HUES48 (cell line): Measurements from ENCODE around the gene TOP2A.

Experiments used
- H3K27ac ChIP-seq: one replicate; pipeline ENCODE4 v1.7.0; 2013; ENCODE audit warnings: low read depth, low read length, inconsistent platforms
- H3K27me3 ChIP-seq: 2 replicates; pipeline ENCODE4 v1.6.1; 2013; ENCODE audit warnings: mild to moderate bottlenecking, low read length; ENCODE audit not compliant: control insufficient read depth, insufficient read depth
- H3K36me3 ChIP-seq: 2 replicates; pipeline ENCODE4 v1.6.1; 2013; ENCODE audit warnings: low read length; ENCODE audit not compliant: control insufficient read depth, insufficient read depth
- H3K4me1 ChIP-seq: 2 replicates; pipeline ENCODE4 v1.6.1; 2013; ENCODE audit warnings: mild to moderate bottlenecking, low read length; ENCODE audit not compliant: control insufficient read depth, insufficient read depth
- H3K4me3 ChIP-seq: 2 replicates; pipeline ENCODE4 v1.5.1; 2013; ENCODE audit warnings: mild to moderate bottlenecking, low read depth, low read length
- H3K9ac ChIP-seq: 2 replicates; pipeline ENCODE4 v1.6.1; 2013; ENCODE audit warnings: mild to moderate bottlenecking, low read depth, low read length, moderate library complexity
- H3K9me3 ChIP-seq: 2 replicates; pipeline ENCODE4 v1.6.1; 2013; ENCODE audit warnings: low read length; ENCODE audit not compliant: control insufficient read depth, insufficient read depth

The TOP2A gene

GRCh38 chr17:40459636-40460603 lies 42.2 kb upstream of the TOP2A start:
- Histone ChIP-seq H3K9me3 (no peaks in the 10 kb centered on the region), H3K27me3 (no peaks in the 10 kb centered on the region), H3K27ac (no peak overlapping the region), H3K4me3 (no peak overlapping the region), H3K9ac (no peak overlapping the region), H3K4me1 (peaks cover 24% of the 10 kb centered on the region), H3K36me3 (peaks cover 26% of the 10 kb centered on the region)

- Histone ChIP-seq H3K9ac (no peak overlapping the region), H3K4me1 (peaks cover 24% of the 10 kb centered on the region), H3K4me3 (no peak overlapping the region), H3K9me3 (no peaks in the 10 kb centered on the region), H3K27ac (no peak overlapping the region), H3K27me3 (no peaks in the 10 kb centered on the region), H3K36me3 (peaks cover 35% of the 10 kb centered on the region)
Observed at GRCh38 chr17:40458851-40459482, 41.3 kb upstream of the TOP2A start.

GRCh38 chr17:40457964-40458791 lies 40.5 kb upstream of the TOP2A start:
- H3K4me1 ChIP-seq, result peaks cover 21% of the 10 kb centered on the region
- no peak overlapping the region for H3K9ac ChIP-seq
- no peak overlapping the region for H3K27ac ChIP-seq
- H3K4me3 ChIP-seq, result no peak overlapping the region
- H3K27me3 ChIP-seq, result no peaks in the 10 kb centered on the region
- peaks cover 43% of the 10 kb centered on the region for H3K36me3 ChIP-seq
- no peaks in the 10 kb centered on the region for H3K9me3 ChIP-seq

GRCh38 chr17:40457369-40457768 lies 39.7 kb upstream of the TOP2A start:
- Histone ChIP-seq H3K4me3 (no peak overlapping the region), H3K4me1 (peaks cover 13% of the 10 kb centered on the region), H3K27ac (no peak overlapping the region)

GRCh38 chr17:40456396-40456951 lies 38.8 kb upstream of the TOP2A start:
- H3K36me3 ChIP-seq, result peaks cover 55% of the 10 kb centered on the region
- H3K4me1 ChIP-seq, result peaks cover 10% of the 10 kb centered on the region
- no peak overlapping the region for H3K27ac ChIP-seq
- no peaks in the 10 kb centered on the region for H3K9me3 ChIP-seq
- no peaks in the 10 kb centered on the region for H3K27me3 ChIP-seq
- H3K9ac ChIP-seq, result no peak overlapping the region
- H3K4me3 ChIP-seq, result no peak overlapping the region

More at GRCh38 chr17:40457369-40457768, 39.7 kb upstream of the TOP2A start:
- H3K9ac ChIP-seq, result no peak overlapping the region
- H3K36me3 ChIP-seq, result peaks cover 49% of the 10 kb centered on the region
- no peaks in the 10 kb centered on the region for H3K27me3 ChIP-seq
- no peaks in the 10 kb centered on the region for H3K9me3 ChIP-seq

GRCh38 chr17:40454613-40454995 lies 36.9 kb upstream of the TOP2A start:
- peaks cover 55% of the 10 kb centered on the region for H3K36me3 ChIP-seq
- no peak overlapping the region for H3K9ac ChIP-seq
- H3K27ac ChIP-seq, result no peak overlapping the region
- no peaks in the 10 kb centered on the region for H3K9me3 ChIP-seq
- H3K27me3 ChIP-seq, result no peaks in the 10 kb centered on the region
- no peak overlapping the region for H3K4me3 ChIP-seq
- peaks cover 10% of the 10 kb centered on the region for H3K4me1 ChIP-seq

GRCh38 chr17:40453881-40454612 lies 36.4 kb upstream of the TOP2A start:
- H3K4me1 ChIP-seq, result peaks cover 10% of the 10 kb centered on the region
- H3K27me3 ChIP-seq, result no peaks in the 10 kb centered on the region
- no peaks in the 10 kb centered on the region for H3K9me3 ChIP-seq
- H3K27ac ChIP-seq, result no peak overlapping the region
- H3K9ac ChIP-seq, result no peak overlapping the region
- H3K4me3 ChIP-seq, result no peak overlapping the region
- H3K36me3 ChIP-seq, result peaks cover 55% of the 10 kb centered on the region

- Histone ChIP-seq H3K36me3 (peaks cover 55% of the 10 kb centered on the region), H3K27ac (no peak overlapping the region), H3K27me3 (no peaks in the 10 kb centered on the region), H3K9ac (no peak overlapping the region), H3K4me1 (peaks cover 7% of the 10 kb centered on the region), H3K4me3 (no peak overlapping the region), H3K9me3 (no peaks in the 10 kb centered on the region)
Observed at GRCh38 chr17:40452921-40453378, 35.3 kb upstream of the TOP2A start.

- no peaks in the 10 kb centered on the region for H3K27me3 ChIP-seq
- H3K9me3 ChIP-seq, result no peaks in the 10 kb centered on the region
- H3K9ac ChIP-seq, result no peak overlapping the region
- peaks cover under 1% of the 10 kb centered on the region; the same call in 1 of the 2 replicates for H3K4me1 ChIP-seq
- H3K27ac ChIP-seq, result no peak overlapping the region
- H3K36me3 ChIP-seq, result peaks cover 50% of the 10 kb centered on the region
- no peak overlapping the region for H3K4me3 ChIP-seq
Observed at GRCh38 chr17:40452216-40452787, 34.6 kb upstream of the TOP2A start.

- H3K27me3 ChIP-seq, result no peaks in the 10 kb centered on the region
- peaks cover 42% of the 10 kb centered on the region for H3K36me3 ChIP-seq
- H3K4me3 ChIP-seq, result no peak overlapping the region
Observed at GRCh38 chr17:40451420-40451819, 33.7 kb upstream of the TOP2A start.

More at GRCh38 chr17:40451420-40451819, 33.7 kb upstream of the TOP2A start:
- Histone ChIP-seq H3K9ac (no peak overlapping the region), H3K9me3 (no peaks in the 10 kb centered on the region), H3K4me1 (no peaks in the 10 kb centered on the region; the same call in 1 of the 2 replicates), H3K27ac (no peak overlapping the region)
